Measurements from ENCODE around the gene TPPP3.

Gene TPPP3

GRCh38 chr16:67393111-67393787, at the start of gene TPPP3:
TSS of gene TPPP3 (minus strand) at chr16:67393498. CDS start at chr16:67391111, 2,387 bp downstream.
- no peak for FAIRE-seq

GRCh38 chr16:67442581-67443255, 49.4 kb upstream of the TPPP3 start:
- no peak for FAIRE-seq
- DNase-seq (ENCODE audit: insufficient read length, low spot score) = no peak

More at GRCh38 chr16:67393111-67393787, at the start of gene TPPP3:
- peak; percentile 63 for DNase-seq (ENCODE audit: insufficient read length, low spot score)

- DNase-seq (ENCODE audit: insufficient read length, low spot score) (no peak), FAIRE-seq (no peak)
Observed at GRCh38 chr16:67441907-67442306, 48.6 kb upstream of the TPPP3 start.

- DNase-seq (ENCODE audit: insufficient read length, low spot score) (no peak), FAIRE-seq (no peak)
Observed at GRCh38 chr16:67441271-67441753, 48.0 kb upstream of the TPPP3 start.

GRCh38 chr16:67438824-67439393, 45.6 kb upstream of the TPPP3 start:
- DNase-seq (ENCODE audit: insufficient read length, low spot score) (no peak), FAIRE-seq (no peak)

- no peak for DNase-seq (ENCODE audit: insufficient read length, low spot score)
- FAIRE-seq = no peak
Observed at GRCh38 chr16:67438098-67438791, 44.9 kb upstream of the TPPP3 start.

- no peak for FAIRE-seq
- no peak for DNase-seq (ENCODE audit: insufficient read length, low spot score)
Observed at GRCh38 chr16:67437513-67437912, 44.2 kb upstream of the TPPP3 start.

GRCh38 chr16:67436640-67437193, 43.4 kb upstream of the TPPP3 start:
- FAIRE-seq (no peak), DNase-seq (ENCODE audit: insufficient read length, low spot score) (no peak)

GRCh38 chr16:67435758-67436164, 42.5 kb upstream of the TPPP3 start:
- DNase-seq (ENCODE audit: insufficient read length, low spot score) = no peak
- no peak for FAIRE-seq

GRCh38 chr16:67433131-67433719, 39.9 kb upstream of the TPPP3 start:
- FAIRE-seq (no peak), DNase-seq (ENCODE audit: insufficient read length, low spot score) (no peak)

GRCh38 chr16:67432506-67432890, 39.2 kb upstream of the TPPP3 start:
- DNase-seq (ENCODE audit: insufficient read length, low spot score) (no peak), FAIRE-seq (no peak)

- FAIRE-seq = no peak
- DNase-seq (ENCODE audit: insufficient read length, low spot score) = no peak
Observed at GRCh38 chr16:67431775-67432505, 38.6 kb upstream of the TPPP3 start.

GRCh38 chr16:67430977-67431774, 37.9 kb upstream of the TPPP3 start, which contains the start of gene HSD11B2:
TSS of gene HSD11B2 (plus strand) at chr16:67431121. CDS start at chr16:67431249, 128 bp downstream.
- FAIRE-seq (no peak), DNase-seq (ENCODE audit: insufficient read length, low spot score) (no peak)

GRCh38 chr16:67430504-67430976, 37.2 kb upstream of the TPPP3 start:
- FAIRE-seq (no peak), DNase-seq (ENCODE audit: insufficient read length, low spot score) (no peak)

GRCh38 chr16:67429799-67430503, 36.7 kb upstream of the TPPP3 start:
- no peak for DNase-seq (ENCODE audit: insufficient read length, low spot score)
- no peak for FAIRE-seq

GRCh38 chr16:67429053-67429798, 35.9 kb upstream of the TPPP3 start:
- DNase-seq (ENCODE audit: insufficient read length, low spot score) = no peak
- no peak for FAIRE-seq

GRCh38 chr16:67428146-67428731, 34.9 kb upstream of the TPPP3 start:
- peak; percentile 66 for FAIRE-seq
- peak; percentile 80 for DNase-seq (ENCODE audit: insufficient read length, low spot score)
